Measurements from ENCODE around the gene PLEKHG5.

The PLEKHG5 gene

DNA sequence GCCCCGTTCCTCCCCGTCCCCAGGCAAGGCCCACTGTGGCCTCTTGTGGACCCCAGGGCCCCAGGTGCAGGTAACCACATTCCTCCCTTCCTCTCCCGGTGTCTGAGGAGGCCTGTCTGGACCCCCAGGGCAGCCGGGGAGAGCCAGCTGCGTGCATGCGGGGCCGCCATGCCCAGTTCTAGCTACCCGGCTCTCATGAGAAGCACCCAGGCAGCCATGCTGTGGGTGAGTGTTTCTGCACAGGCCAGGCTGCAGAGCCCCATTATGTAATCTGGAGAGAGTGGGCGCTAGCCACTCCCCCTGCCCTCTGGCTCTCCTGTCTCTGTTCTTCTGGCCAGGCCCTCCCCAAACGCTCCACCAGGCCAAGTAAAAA is 18.4 kb upstream of the PLEKHG5 start:
- no peak for DNase-seq

DNA sequence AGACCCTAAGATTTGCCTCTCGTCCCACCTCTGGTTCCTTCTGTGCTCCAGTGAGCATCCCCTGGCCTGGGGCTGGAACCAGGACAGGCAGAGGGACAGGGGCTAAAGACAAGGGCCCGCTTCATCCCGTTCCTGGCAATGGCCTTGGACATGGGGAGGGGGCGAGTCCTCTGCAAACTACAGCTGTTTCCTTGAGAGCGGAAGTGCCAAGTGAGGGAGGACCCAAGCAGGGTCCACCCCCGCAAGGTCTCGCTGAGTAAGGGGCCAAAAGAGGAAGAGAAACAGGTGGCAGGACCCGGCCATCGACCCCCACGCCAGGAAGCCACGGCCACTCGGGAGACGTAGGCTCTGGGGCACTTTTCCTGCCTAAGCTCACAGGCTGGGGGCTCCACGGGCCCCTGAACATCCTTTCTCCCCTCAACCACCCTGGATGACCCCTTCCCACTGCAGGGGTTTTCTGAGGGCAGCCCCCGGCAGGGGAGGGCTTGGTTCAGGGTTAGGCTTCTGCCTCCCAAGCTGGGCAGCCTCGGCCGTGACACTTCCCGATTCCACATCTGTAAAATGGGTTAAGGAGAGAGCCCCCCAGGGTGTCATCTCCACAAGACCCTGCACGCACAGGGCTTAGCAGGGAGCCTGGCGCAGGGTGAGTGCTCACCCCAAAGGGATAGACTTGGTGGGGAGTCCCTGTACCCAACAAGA is 17.9 kb upstream of the PLEKHG5 start:
- no peak for DNase-seq

DNA sequence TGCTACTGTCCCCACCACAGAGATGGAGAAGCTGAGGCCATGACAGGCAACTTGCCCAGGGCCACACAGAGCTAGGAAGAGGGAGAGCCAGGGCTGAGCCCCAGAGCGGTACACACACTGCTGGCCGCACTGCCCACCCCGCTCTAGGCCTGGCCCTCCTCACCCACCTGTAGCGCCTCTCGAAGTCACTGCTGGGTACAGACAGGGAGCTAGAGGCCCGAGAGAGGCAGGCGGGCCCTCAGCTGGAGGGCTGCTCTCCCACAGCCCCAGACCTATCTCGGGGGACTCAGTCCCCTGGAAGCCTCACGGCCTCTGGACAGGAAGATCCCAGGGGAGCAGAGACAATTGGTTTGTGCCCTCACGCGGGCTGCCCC is 17.3 kb upstream of the PLEKHG5 start:
- no peak for DNase-seq

DNA sequence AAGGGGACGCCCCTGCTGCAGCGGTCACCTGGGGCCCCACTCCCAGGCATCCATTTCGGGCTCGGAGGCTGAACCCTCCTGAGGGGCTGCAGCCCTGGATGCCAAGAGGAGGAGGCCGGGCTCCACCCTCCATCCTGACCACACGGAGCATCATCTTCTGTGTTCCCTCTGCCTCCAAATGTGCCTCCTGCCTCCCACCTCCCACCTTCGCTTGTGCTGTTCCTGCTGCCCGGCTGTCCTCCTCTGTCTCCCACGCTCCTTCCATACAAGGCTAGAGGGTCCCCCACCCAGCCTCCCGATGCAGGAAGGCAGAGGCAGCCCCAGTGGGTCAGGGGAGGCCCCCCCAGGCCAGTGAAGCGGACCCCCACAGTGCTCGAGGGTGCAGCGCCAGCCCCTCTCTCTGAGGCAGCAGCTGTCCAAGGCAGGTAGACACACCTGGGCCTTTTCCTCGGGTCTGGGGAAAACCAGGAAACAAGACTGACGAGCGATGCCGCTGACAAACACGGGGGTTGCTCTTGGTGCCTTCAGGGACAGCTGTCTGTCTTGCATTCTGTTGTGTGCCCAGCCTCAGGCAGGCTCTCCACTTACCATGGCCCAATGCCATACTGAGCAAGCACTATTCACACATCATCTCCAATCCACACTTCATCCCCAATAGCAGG is 16.8 kb upstream of the PLEKHG5 start:
- no peak for DNase-seq

DNA sequence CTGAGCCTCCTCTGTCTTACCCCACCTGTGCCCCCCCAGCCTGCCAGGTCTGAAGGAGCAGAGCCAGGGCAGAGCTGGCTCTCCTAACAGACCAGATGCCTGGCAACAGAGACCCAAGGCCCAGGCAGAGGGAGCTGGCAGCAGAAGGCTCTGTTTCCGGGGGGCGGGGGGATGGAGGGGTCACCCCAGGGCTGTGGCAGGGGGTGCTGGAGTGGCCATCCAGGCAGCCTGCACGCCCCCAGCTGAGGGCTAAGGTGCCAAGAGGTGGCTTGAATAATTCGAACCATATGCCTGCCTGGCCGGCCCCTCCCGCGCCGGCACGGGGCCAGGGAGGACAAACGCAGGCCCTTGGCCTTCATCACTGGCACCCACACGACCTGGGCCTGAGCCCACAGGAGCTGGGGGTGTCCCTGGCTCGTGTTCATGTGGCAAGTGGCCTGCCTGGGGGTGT is 16.0 kb upstream of the PLEKHG5 start:
- DNase-seq, result no peak

DNA sequence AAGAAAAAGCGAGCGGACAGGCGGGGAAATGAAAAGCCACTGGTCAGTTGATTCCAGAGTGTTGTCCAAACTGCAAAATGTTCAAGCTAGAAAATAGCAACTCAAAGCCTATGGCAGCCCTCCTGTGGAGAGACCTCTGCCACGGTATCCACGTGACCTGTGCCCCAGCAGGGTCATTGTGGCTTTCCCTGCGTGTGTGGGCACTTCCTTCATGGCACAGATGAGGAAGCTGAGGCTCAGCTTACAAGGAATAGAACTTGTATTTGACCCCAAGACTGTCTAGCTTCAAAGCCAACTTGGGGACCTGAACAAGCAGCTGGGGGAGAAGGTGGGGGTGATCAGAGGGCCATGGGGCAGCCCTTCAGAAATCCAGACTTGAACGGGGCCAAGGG is 15.6 kb upstream of the PLEKHG5 start:
- DNase-seq, result peak; percentile 27

DNA sequence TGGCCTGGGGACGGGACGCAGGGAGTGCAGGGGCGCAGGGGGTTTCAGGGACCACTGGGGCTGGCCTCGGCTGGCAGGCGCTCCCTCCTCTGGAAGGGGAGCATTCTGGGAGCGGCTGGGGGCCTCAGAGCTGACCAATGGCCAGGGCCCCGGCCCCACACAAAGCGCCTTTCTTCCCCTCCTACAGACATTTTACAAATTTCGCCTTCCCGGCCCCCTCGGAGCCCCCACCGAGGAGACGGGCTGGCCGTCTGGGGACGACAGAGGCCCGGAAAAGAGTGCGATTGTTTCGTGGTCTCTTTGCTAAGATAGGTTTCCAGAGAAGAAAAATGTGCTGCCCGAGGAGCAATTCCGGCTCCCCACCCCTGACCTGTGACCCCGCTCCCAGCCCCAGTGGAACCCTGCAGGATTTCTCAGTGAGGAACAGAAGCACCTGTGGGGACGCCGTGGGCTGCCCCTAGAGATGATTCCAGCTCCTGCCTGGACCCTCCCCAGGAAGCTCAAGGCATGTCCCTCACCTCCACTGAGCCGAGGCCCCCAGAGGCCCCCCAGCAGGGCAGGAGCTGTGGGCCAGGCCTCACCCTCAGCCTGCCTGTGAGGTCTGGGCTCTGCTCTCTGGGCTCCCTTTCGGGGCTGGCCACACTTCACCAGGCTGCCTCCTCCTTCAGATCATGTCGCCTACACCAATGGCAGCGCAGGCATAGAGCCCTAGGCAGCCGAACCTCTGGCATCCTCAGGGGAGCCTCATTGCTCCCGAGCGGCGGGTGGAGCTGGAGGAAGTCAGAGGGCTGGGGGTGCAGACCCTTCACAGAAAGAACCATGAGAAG is 15.0 kb upstream of the PLEKHG5 start:
- no peak for DNase-seq

DNA sequence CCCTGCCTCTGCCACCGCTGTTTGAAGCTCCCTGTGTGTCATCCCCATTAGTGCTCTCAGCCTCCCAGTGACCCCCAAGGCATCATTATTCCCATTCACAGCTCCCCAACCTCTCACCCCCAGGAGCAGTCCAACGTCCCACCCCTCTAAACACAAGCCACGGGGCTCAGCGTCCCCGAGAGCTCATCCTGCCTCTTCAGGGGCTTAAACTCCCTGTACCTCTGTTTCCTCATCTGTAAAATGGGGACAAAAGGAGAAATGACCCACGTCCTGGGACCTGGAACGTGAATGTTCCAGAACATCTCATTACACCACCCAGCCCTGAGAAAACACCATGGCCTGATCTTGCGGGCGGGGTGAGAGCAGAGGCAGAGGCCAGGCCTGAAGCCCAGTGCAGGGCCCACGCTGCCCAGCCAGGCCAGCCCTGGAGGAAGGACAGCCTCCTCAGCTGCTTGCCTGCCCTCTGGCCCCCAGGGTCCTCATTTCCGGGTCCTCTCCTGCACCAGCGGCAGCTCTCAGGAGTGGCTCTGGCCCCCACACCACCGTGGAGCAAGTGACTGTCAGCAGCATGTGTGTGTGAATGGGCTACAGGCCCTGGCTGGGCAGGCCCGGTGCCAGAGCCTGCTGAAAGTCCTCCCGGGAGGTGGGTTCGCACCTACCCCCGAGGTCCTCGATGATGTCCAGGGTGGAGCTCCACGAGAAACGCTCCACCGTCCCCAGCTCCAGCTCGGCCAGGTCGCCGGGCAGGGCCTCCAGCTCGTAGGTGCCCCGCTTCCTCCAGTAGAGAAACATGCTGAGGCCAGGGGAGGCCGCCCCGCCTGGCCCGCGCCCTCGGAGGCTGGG is 14.1 kb upstream of the PLEKHG5 start:
- no peak for DNase-seq

DNA sequence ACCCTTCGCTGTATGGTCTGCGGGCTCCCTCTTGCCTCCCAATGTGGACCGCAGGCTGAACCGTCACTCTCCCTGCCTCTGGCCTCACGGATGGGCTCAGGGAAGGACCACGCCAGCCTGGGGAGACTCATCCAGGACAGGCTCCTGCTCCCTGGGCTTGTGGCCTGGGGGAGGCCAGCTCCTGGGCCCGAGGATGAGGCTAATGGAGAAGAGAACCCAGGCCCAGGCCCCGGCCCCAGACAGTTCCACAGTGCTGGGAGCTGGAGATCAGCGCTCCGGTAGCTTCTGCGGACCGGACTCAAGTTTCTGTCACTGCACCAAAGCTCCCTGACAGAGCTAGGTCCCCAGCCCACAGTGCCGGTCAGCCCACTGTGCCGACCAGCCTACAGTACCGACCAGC is 13.4 kb upstream of the PLEKHG5 start:
- no peak for DNase-seq

DNA sequence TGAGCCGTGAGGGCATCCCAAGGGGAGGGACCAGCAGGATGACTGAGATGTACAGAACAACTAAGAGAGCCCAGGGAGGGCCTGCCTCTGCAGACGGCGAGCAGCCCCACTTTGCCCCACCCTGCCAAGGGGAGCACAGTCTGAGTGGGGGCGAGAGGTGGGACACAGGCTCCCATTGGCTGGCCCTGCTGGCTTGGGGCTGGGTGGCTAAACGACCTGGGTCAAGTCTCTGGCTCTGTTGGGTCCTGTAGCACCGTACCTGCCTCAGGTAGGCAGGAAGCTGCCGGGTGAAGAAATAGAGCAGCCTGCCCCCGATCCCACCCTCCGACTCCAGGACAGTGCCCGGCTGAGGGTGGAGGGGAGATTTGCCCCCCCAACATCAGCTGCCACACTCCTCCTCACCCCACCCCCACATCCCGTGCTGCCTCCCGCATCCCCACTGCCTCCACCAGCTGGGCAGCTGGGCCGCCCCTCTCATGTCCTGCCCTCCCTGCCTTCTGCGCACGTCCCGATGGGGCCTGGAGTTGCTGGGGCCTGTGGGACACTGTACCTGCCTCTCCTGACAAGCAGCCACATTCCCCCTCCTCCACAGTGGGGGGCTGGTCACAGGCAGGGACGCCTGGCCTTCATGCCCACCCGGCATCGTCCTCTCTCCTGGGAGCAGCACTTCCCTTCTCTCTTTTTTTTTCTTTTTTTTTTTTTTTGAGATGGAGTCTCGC is 12.6 kb upstream of the PLEKHG5 start:
- DNase-seq, result no peak

DNA sequence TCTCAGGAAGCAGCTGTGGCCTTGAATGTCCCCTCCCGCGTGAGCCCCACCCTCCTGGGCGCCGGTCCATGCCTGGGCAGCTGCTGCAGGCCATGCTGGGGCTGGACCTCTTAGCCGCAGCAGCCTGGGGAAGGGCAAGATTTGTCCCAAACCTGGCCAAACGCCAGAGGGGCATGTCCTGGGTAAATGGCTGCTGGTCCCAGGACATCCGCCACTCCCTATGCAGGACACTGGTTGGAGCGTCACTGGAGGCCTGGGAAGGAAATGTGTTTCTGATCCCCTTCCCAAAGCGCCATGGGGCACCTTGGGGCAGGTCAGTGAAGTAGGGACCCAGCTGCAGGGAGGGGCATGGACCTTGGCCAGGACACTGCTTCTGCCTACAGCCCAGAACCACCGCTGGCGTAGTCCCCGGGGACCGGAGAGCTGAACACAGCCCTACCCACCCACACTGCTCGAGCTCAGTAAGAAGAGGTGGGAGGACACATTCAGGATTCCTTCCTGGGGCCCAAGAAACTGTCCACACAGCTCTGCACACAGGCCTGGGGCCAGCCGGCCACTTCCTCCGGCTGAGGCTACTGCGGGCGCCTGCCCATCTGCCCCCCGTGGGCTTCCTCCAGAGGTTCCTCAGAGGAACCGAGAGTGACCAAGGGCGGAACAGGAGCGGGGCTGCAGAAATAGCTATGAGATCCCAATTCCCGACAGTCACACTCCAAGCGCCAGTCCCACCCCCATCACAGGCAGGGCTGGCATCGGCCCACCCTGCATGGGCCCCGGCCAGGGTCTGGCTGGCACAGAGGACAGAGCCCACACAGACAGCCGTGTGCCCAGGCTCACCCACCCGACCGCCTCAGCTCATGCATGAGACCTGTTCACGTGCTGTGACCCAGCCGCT is 10.8 kb upstream of the PLEKHG5 start:
- no peak for DNase-seq

DNA sequence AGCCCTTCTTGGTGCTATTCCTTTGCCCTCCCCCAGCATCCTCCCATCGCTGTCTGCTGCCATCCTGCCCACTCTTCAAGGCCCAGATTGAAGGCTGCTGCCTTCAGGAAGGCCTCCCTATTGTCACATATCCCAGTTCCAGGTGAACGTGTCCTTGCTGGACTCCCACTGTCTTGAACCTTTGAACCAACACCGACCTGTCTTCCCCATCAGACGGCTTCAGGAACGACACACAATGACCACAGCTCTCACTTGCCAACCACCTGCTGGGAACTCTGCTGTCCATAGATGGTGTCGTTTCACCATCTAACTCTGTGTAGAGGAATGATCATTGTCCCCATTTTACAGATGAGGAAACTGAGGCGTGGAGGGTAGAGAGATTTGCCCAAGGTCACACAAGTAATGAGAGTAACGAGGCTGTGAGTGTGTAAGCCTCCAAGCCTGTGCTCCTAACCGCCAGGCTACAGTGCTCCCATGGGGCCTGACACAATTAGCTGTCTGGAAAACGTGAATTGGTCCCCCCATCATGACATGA is 9.9 kb upstream of the PLEKHG5 start:
- no peak for DNase-seq

DNA sequence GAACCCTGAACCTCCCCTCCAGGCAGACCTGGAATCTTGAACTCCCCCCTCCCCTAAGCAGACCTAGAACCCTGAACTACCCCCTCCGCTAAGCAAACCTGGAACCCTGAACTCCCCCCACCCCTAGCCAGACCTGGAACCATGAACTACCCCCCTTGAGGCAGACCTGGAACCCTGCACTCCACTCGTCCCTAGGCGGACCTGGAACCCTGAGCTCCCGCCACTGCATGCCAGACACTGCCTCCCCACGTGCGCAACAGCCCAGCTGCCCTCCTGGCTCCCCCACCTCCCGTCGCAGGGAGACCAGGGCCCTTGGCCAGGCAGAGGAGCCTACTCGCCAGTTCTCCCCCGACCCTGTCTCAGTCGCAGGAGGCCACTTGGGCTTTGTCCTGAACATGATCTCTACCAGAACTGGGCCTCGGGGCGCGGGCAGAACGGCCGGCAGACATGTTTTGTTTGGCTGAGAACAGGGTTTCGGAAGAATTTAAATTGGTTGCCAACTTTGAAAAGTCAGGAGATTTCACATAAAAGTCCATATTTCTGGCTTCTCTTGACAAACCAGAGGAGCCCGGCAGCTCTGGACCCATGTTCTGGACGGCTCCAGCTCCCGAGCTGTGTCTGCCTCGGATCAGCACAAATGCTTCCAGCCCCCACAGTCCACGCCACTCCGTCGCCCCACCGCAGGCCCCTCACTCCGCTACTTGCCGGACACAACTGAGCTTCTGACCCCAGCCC is 9.2 kb upstream of the PLEKHG5 start:
- no peak for DNase-seq

DNA sequence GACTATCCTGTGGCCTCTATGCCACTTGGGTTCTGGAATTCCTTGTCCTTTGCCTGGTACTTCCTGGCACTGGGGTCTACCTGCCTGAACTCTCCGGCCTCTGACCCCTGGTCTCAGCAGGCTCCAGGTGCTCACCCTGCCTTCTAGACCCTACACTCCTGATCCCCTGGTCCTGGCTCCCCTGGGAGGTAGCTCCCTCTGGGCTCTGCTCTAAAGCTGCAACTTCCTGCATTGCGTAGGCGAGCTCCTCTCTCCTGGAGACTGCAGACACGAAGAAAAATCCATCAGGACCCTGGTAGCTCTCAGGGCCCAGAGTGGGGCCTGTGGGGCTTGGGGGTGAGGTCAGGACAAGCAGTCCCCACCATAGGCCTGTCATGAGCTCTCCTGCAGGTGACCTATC is 7.8 kb upstream of the PLEKHG5 start:
- no peak for DNase-seq

DNA sequence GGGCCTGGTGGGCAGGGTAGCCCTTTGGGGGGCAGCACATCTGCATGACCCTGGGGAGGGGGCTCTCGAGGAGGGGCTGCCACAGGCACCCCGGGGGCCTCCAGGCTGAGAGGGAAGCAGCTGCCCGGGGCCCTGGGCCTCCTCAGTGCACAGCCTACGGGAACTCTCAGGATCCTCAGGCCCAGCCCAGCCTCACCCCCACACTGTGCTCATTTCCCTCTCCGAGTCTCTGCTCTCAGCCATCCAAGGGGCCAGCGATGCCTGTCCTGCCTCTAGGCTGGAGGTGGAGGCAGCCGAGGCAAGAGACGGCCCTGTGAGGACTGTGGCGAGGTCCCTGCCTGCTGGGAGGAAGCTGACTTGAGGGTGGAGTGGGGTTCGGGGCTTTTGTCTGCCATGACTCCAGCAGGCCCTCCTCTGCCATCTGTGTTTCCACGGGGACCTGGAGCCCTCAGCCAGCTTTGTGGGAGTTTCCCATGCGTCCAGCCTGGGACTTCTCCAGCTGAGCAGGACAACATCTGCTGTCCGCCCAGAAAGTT is 7.2 kb upstream of the PLEKHG5 start:
- DNase-seq, result no peak

DNA sequence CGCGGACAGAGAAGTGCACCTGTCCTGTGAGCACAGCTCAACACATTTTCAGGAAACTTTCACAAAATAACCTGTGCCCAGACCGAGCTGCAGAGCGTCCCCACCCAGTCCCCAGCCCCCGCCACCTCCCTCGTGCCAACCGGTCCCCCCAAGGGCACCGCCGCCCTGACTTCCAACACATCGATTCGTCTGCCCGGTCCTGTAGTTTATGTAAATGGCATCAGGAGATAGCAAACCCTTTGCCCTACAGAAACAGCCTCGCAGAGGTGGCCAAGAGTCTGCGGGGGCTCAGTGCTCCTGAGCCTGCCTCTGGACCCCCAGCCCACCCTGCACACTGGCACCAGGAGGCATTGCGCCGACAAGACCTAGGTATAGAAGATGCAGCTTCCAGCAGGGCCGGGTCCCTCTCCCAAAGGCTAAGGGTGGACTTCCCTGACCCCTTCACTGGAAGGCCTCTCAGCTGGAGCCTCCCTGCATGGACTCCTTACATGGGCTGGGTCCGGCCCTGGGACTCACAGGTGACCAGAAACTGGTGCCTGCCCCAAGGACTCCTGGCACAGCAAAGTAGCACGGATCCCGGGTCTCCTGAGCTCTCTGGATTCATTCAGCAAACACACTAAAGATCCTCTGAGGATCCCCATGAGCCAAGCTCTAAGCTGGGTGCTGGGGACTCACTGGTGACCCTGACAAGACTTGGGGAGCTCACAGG is 6.6 kb upstream of the PLEKHG5 start:
- DNase-seq, result no peak

DNA sequence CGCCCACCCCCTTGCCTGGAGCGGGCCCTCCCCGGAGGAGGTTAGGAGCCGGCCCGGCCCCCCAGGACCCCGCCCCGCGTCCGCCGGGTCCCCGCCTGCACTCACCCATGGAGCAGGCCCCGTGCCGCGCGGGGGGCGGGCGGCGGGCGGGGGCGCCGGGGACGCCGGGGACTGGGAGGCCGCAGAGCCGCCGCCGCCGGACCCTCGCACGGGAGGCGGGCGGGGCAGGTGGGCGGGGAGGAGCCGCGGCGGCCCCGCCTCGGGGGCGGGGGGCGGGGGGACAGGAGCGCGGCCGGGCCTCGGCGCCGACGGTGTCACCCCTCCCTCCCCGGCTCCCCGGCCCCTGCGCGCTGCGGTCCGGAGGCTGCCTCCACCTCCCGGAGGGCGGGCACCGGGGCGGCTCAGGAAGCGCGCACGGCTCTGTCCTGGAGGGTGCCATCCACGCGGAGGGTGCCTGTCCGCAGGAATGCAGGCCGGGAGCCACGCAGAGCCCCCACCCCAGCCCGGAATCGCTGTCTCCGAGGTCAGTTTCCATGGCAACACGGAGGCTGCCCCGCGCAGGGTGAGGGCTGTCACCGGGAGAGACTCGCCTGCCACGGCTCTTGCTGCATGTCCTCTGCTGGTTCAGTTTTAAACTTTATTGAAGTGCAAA is 5.9 kb upstream of the PLEKHG5 start:
- no peak for DNase-seq

DNA sequence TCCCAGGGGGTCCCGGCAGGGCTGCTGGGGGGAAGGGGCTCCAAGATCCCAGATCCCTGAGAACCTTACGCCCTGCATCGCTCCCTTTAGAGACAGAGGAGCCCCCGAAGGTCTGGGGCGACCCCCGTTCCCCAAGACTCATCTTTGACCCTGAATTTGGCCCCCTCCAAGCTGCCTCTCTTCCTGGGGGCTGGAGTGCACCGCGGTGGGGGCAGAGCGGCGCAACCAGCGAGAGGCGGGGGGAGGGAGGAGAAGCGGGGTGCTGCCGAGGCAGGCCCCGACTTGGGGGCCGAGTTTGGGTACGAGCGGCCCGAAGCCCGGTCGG is 5.4 kb upstream of the PLEKHG5 start:
- no peak for DNase-seq

DNA sequence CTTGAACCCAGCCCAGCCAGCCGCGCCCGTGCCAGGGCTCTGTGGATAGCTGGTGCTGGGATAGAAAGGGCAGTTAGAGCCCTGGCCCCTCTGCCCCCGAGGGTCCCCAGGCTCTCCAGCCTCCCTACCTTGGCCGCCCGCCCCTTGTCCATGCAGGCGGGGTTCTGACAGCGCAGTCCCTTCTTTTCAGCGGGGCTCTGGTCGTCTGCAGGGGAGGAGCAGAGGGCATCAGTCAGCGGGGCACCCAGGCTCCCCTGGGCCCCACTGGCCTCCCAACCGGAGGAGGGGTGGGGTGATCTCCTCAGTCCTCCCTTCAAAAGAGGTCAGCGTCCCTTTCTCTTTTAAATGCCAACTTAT is 4.9 kb upstream of the PLEKHG5 start:
- no peak for DNase-seq
